Smooth muscle cell (in vitro differentiated cells): Measurements from ENCODE around the gene C3orf80. TPM values are rescaled to one million over a fixed set of nuclear protein-coding genes. Genes with fewer than 3 reads are reported as not detected.

Experiments used
- DNase-seq: peaks from one replicate; lab custom pipeline; 2025; ENCODE audit not compliant: unreplicated experiment; lab: John Stamatoyannopoulos, UW
- H2AFZ ChIP-seq: fragments of 200-600 bp; sonication (generic); 2 replicates; pipeline ENCODE4 v1.6.0; 2016; ENCODE audit warnings: antibody characterized with exemption, low read depth, mild to moderate bottlenecking
- H3F3A ChIP-seq: fragments of 200-600 bp; sonication (generic); 2 replicates; pipeline ENCODE4 v1.6.0; 2017; ENCODE audit warnings: antibody characterized with exemption, low read depth
- H3K27ac ChIP-seq: fragments of 200-600 bp; sonication (generic); 2 replicates; pipeline ENCODE4 v1.5.1; 2016; ENCODE audit warnings: low read depth, mild to moderate bottlenecking
- H3K27me3 ChIP-seq: fragments of 200-600 bp; sonication (generic); 2 replicates; pipeline ENCODE4 v1.6.1; 2016; ENCODE audit warnings: low read depth, mild to moderate bottlenecking
- H3K36me3 ChIP-seq: fragments of 200-600 bp; sonication (generic); 2 replicates; pipeline ENCODE4 v1.5.1; 2016; ENCODE audit warnings: low read depth
- H3K4me1 ChIP-seq: fragments of 200-600 bp; sonication (generic); 2 replicates; pipeline ENCODE4 v1.5.1; 2016; ENCODE audit warnings: low read depth
- H3K4me2 ChIP-seq: fragments of 200-600 bp; sonication (generic); 2 replicates; pipeline ENCODE4 v1.6.0; 2016; ENCODE audit warnings: mild to moderate bottlenecking
- H3K4me3 ChIP-seq: fragments of 200-600 bp; sonication (generic); 2 replicates; pipeline ENCODE4 v1.5.1; 2016; ENCODE audit warnings: mild to moderate bottlenecking
- H3K79me2 ChIP-seq: fragments of 200-600 bp; sonication (generic); 2 replicates; pipeline ENCODE4 v1.6.0; 2016; ENCODE audit warnings: low read depth, mild to moderate bottlenecking
- H3K9ac ChIP-seq: fragments of 200-600 bp; sonication (generic); 2 replicates; pipeline ENCODE4 v1.6.0; 2016; ENCODE audit warnings: low read depth
- H3K9me3 ChIP-seq: fragments of 200-600 bp; sonication (generic); replicated peaks from 2 replicates; pipeline ENCODE4 v1.5.1; 2016; ENCODE audit warnings: low read depth
- H4K20me1 ChIP-seq: fragments of 200-600 bp; sonication (generic); 2 replicates; pipeline ENCODE4 v1.6.0; 2016; ENCODE audit warnings: low read depth
- WGBS: methylation state at CpG from one replicate; pipeline ENCODE4 v1.1.7; 2016; ENCODE audit warnings: low lambda C conversion rate; 5-methylcytosine and 5-hydroxymethylcytosine counted together
- polyA plus RNA-seq: library from polyadenylated mRNA; unstranded; fragments of >200 nt; fragmentation: Nextera tagmentation; extraction: Ambion mirVana; gene quantifications from 2 replicates; pipeline ENCODE4 v1.2.1, GENCODE V29; 2016
- total RNA-seq: library from RNA; depleted of rRNA; stranded (reverse); fragments of >200 nt; gene quantifications from 2 replicates; pipeline ENCODE4 v1.2.3, GENCODE V29; 2014
- TF ChIP-seq, protein P1 (sequence below): fragments of 200-600 bp; sonication (generic); IDR thresholded peaks from 2 replicates; pipeline ENCODE4 v1.5.1; 2017; ENCODE audit warnings: borderline replicate concordance, mild to moderate bottlenecking, antibody characterized with exemption; ENCODE audit not compliant: insufficient read depth, poor library complexity, severe bottlenecking

Gene C3orf80
- total and polyA plus RNA-seq, 2 experiments from 2014 or later: 10.2 to 17.5 TPM

DNA sequence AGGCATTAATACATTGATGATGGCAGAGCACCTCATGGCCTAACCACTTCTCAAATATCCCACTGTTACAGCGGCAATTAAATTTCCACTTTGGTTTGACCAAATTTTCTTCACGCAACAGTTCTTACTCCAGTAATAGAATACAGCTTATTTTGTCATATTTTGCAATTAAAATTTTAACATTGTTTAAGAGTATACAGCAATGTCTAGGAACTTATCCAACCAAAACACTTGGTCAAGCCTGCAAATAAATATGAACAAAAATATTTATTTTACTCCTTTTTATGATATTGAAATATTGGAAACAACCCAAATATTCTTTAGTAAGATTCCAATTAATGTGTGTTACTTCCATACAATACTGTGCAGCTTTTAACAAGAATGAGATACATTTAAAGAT, 45.3 kb upstream of the C3orf80 start:
- peaks cover 18% of the 10 kb centered on the region for H3K4me1 ChIP-seq
- peak overlapping the region; percentile 57 for H3K4me2 ChIP-seq
- 95% methylated on average over 2 of the region's 2 CpGs for WGBS
- DNase-seq: no peak
- no peak overlapping the region for H3K4me3 ChIP-seq
- H3K9ac ChIP-seq: no peak overlapping the region
- no peak overlapping the region for H2AFZ ChIP-seq
- TF ChIP-seq, protein P1, sequence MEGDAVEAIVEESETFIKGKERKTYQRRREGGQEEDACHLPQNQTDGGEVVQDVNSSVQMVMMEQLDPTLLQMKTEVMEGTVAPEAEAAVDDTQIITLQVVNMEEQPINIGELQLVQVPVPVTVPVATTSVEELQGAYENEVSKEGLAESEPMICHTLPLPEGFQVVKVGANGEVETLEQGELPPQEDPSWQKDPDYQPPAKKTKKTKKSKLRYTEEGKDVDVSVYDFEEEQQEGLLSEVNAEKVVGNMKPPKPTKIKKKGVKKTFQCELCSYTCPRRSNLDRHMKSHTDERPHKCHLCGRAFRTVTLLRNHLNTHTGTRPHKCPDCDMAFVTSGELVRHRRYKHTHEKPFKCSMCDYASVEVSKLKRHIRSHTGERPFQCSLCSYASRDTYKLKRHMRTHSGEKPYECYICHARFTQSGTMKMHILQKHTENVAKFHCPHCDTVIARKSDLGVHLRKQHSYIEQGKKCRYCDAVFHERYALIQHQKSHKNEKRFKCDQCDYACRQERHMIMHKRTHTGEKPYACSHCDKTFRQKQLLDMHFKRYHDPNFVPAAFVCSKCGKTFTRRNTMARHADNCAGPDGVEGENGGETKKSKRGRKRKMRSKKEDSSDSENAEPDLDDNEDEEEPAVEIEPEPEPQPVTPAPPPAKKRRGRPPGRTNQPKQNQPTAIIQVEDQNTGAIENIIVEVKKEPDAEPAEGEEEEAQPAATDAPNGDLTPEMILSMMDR: no peak
- peaks cover 18% of the 10 kb centered on the region for H3F3A ChIP-seq
- H4K20me1 ChIP-seq: no peaks in the 10 kb centered on the region
- no peaks in the 10 kb centered on the region for H3K36me3 ChIP-seq
- no peaks in the 10 kb centered on the region for H3K79me2 ChIP-seq
- H3K27me3 ChIP-seq: no peaks in the 10 kb centered on the region
- no peaks in the 10 kb centered on the region for H3K9me3 ChIP-seq
- peak overlapping the region; percentile 87 for H3K27ac ChIP-seq

DNA sequence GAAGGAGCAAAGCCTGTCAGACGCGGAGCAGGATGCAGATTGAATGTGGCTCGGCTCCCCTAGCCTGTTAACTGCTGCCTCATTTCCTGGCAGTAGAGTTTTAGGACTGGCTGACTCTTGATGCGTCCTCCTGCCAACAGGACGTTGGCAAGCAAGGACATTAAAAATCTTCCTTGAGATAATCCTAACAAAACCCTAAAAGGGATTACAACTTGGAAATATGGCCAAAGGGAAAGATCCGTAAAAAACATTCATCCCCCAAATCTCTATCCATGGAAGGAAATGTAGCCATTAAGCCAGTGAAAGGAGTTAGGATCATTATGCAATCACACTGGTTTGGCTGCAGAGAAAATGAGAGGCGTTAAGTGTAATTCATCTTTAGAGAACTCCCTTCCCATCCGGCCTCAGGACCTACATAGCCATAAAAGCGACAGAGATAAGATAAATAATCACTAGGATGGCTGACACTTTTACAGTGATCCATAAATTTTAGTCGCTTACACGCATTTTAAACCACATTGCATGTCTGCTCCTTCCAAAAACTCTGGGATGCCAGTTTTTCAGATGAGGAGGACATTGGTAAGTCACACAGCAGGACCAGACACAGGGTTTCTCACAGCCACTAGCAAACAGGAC, 44.5 kb upstream of the C3orf80 start:
- Histone ChIP-seq H3K4me3 (no peak overlapping the region), H3K36me3 (no peaks in the 10 kb centered on the region), H3K4me1 (peaks cover 18% of the 10 kb centered on the region), H3K27ac (peak overlapping the region; percentile 87), H3K4me2 (peak overlapping the region; percentile 57), H3K9ac (no peak overlapping the region), H2AFZ (peak overlapping the region; percentile 40), H3K79me2 (no peaks in the 10 kb centered on the region), H3F3A (peaks cover 18% of the 10 kb centered on the region), H4K20me1 (no peaks in the 10 kb centered on the region), H3K27me3 (no peaks in the 10 kb centered on the region), H3K9me3 (no peaks in the 10 kb centered on the region)
- DNase-seq: no peak
- TF ChIP-seq, protein P1: no peak
- WGBS: 7% methylated on average over 11 of the region's 11 CpGs

DNA sequence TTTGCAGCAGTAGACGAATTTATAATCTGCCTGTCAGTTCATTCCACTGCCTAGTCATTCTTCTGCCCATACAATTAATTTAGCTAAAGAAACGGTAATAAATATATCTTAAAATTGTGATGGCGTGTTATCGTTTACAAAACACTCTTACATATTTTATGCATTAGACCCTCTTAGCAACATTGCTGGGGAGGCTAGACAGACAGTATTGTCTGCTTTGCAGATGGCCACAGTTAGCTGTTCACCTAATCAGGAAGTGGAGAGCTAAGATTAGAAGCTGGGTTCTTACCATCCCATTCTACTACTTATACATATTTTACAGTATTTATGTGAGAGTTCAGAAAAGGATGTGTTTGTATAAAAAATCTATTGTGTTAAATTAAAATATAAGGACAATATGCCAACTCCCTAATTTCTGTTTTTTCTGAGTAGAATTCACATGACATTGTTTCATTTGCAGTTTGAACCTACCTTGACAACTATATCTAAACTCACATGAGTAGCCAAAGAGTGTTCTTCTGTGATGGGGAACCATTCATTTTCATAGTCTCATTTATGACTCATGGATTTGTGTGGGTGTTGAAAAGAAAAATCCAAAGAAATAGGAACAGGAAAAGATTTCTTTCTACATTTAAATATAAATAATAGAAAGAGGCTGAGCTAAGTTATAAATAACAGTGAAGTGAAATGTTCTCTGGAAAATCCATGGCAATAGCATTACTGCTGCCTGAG, 41.7 kb upstream of the C3orf80 start:
- H3K27ac ChIP-seq: peak overlapping the region; percentile 87
- H4K20me1 ChIP-seq: no peaks in the 10 kb centered on the region
- H2AFZ ChIP-seq: no peak overlapping the region
- peak overlapping the region; percentile 61 for H3K9ac ChIP-seq
- peaks cover 18% of the 10 kb centered on the region for H3K4me1 ChIP-seq
- no peaks in the 10 kb centered on the region for H3K36me3 ChIP-seq
- no peaks in the 10 kb centered on the region for H3K9me3 ChIP-seq
- TF ChIP-seq, protein P1: no peak
- H3K27me3 ChIP-seq: no peaks in the 10 kb centered on the region
- H3K4me2 ChIP-seq: peak overlapping the region; percentile 68
- no peaks in the 10 kb centered on the region for H3K79me2 ChIP-seq
- WGBS: 51% methylated on average over 4 of the region's 4 CpGs
- H3F3A ChIP-seq: peaks cover 18% of the 10 kb centered on the region
- H3K4me3 ChIP-seq: no peak overlapping the region
- no peak for DNase-seq

DNA sequence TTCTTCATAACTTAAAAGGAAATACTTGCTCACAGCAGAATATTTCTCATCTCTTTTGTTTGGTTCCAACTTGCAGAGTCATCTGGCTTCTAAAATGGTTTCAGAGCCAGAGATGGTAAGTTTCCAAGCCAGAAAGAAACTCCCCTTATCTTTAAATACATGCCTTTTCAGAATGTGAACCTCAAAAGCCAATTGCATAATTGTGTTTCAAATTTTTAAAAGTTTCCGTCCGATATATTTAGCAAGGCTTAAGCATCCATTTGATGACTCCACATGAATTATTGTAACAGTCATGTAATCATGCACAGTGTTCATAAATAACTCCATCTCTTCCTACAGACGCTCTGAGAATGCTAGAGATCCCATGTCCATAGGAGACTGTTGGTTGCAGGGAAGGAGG, 40.6 kb upstream of the C3orf80 start:
- Histone ChIP-seq H3K27me3 (no peaks in the 10 kb centered on the region), H3K9ac (peak overlapping the region; percentile 61), H3F3A (peaks cover 18% of the 10 kb centered on the region), H3K9me3 (no peaks in the 10 kb centered on the region), H3K27ac (peak overlapping the region; percentile 87), H3K4me3 (no peak overlapping the region), H3K36me3 (no peaks in the 10 kb centered on the region), H3K4me1 (peaks cover 16% of the 10 kb centered on the region), H3K4me2 (peak overlapping the region; percentile 68), H4K20me1 (no peaks in the 10 kb centered on the region), H3K79me2 (no peaks in the 10 kb centered on the region), H2AFZ (peak overlapping the region; percentile 57)
- no peak for DNase-seq
- 18% methylated on average over 3 of the region's 3 CpGs for WGBS
- TF ChIP-seq, protein P1: no peak
